Measurements from ENCODE around the gene DNAJB5.
"Not testable (repeated sequence)": the region's sequence is repeated elsewhere in the genome, so short reads cannot be mapped to it uniquely, and the experiment has no call there.

DNAJB5 gene

DNA sequence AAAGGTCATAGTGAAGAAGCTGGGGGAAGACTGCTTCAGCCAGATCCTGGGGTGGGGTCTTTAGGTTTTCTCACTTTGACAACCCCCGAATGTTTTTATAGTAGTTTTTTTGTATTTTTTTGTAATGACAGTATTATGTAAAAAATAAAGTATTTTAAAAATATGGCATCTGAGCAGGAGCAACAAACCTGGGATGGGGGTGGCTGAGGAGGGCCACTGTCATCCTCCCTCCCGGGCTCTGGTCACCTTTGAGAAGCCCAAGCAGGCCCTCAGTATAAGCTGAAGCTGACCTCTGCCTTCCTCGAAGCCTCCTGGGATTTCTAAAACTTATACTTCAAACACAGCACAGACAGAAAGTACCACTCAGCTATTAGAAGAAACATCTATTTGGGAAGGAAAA is 8.7 kb downstream of the DNAJB5 start:
- in situ Hi-C loops (cut with MboI; ENCODE audit: low sequenced_read_pairs): no loop called here

DNA sequence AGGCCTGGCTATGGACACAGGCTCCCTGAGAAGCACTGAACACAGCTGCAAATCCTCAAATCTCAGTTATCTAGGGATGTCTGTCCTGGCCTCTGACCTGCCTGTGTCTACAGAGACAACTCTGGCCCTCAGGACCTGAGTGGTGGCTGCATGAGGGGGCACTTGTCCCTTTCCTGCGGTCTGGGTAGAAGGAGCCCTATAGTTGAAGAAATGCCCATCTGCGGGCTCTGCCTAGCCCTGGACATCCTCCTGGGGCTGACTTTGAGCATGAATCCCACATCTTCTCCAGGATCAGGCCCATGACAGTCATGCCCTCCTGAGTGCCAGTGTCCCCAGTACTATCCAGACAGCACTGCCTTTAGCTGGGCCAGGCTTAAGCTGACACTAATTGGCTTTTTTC is 10.0 kb downstream of the DNAJB5 start:
- in situ Hi-C loops (cut with MboI; ENCODE audit: low sequenced_read_pairs): no loop called here

DNA sequence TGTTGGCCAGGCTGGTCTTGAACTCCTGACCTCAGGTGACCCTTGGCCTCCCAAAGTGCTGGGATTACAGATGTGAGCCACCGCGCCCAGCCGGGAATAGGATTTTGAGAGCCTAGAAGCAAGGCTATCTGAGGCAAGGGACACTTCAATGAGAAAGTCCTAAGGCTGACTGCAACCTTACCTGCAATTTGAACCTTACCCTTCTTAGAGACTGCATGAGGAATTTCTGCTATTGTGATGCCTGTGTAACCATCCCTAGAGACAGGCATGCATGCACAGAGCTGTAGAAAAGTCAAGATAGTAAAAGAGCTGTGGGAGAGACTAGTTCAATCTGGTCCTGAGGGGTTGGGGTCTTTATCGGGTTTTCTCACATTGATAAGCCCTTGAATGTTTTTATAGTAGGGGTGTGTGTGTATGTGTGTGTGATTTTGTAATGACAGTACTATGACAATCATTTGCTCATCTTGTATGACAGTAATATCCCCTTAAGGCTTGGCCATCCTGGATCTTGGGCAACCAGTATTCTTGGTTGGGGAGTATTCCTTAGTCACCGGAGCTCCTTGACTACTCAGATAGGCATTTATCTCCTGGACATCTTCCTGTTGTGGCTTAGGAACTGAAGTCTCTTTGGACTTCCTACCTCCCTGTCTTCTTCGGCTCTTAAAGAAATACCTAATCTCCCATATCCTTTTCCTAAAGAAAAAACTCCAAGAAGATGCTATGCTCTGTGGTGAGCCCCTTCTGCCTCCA is 11.2 kb downstream of the DNAJB5 start:
- in situ Hi-C loops (cut with MboI; ENCODE audit: low sequenced_read_pairs): no loop called here

DNA sequence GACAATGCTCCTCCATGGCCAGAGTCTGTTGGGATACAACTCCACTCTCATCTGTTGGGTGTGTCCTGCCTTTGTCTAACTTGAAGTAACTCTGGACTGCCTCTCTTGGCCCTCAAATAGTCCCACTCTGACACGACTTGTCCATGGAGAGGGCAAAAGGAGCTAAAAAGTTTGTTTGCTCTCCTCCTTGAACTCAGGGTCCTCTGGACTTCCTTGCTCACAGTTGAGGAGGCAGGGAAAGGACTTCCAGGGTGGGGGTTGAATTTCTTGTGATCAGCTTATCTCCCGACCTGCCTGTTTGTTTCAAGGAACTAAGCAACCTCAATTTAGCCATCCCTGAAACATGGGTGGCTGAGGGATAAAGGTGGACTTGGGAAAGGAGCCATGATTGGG is 11.7 kb downstream of the DNAJB5 start:
- in situ Hi-C loops (cut with MboI; ENCODE audit: low sequenced_read_pairs): no loop called here

DNA sequence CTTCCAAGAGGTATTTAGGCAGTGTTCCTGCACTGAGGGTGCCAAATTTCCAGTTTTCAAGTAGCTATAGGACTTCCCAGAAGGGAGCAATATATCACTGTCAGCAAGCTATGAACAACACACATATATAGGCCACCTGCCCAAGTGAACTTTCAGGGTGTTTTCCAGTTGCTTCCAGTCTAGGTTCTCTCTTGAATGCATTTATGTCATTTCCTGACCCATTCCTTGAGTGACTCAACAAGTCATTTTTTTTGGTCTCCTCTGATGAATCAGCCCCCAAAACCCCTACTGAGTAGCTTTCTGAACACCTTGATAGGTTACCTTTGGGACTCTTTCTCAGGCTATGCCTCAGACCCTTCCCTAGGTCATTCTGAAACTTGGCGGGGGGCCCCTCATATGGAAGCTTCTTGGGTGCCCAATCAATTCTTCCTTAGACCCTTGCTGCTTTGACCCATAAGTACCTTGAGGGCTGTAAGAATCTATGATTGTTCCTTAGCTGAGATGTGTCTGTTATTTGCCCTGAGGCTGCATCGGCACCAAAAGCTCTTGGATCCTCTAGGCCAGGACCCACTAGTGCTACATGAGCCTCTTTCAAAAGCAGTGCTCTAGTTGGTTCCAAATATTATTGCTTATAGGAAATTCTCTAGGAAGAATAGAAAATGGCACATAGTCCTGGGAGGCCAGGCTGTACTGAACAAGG is 12.4 kb downstream of the DNAJB5 start:
- in situ Hi-C loops (cut with MboI; ENCODE audit: low sequenced_read_pairs): no loop called here

DNA sequence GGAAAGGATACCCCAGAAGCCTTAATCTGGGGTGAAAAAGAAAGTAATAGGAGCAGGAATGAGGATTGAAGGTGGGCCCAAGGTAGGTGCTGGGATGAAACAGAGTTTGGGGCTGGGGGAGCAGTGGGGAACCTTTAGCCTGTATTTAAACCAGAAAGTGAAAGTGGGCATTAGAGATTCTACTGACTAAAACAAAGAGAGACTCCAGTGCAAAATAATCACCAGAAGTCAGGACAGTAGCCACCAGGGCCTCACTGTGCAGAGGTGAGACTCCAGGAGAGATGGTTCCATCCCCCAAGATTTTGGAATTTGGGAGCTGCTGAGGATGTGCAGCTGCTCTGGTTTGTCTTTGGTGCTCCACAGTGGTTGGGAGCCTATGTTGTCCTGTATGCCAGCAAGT is 13.1 kb downstream of the DNAJB5 start:
- in situ Hi-C loops (cut with MboI; ENCODE audit: low sequenced_read_pairs): no loop called here

DNA sequence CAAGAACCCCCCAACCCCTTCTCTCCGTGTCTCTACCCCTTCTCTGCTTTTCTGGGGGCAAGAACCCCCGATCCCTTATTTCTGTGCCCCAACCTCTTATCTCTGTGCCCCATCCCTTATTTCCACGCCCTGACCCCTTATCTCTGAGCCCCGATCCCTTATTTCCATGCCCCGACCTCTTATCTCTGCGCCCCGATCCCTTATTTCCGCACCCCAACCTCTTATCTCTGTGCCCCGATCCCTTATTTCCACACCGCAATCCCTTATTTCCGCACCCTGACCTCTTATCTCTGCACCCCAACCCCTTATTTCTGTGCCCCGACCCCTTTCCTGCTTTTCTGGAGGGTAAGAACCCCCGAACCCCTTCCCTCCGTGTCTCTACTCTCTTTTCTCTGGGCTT is 14.8 kb downstream of the DNAJB5 start:
- in situ Hi-C loops (cut with MboI; ENCODE audit: low sequenced_read_pairs): not testable (repeated sequence)

DNA sequence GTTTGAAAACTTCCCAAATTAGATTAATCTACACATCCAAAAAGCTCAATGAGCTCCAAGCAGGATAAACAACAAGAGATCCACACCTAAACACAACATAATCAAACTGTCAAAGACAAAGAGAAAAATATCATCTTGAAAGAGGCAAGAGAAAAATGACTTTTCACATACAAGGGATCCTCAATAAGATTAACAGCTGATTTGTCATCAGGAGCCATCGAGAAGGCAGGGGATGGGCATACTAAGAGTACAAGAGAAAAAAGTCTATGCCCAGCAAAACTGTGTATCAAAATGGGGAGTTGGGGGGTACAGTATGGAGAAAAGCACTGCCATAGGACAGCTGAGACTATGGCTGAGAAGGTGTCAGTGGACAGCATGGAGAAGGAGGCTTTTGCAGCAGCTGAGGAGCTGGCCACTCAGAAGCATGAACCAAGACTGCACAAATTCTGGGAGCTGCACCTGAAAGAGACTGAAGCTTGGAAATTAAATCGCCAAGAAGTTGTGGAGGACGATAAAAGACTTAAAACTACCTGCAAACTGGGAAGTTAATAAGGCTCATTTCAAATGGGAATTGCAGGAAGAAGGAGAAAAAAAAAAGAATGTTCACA is 20.9 kb downstream of the DNAJB5 start:
- in situ Hi-C loops (cut with MboI; ENCODE audit: low sequenced_read_pairs): no loop called here

DNA sequence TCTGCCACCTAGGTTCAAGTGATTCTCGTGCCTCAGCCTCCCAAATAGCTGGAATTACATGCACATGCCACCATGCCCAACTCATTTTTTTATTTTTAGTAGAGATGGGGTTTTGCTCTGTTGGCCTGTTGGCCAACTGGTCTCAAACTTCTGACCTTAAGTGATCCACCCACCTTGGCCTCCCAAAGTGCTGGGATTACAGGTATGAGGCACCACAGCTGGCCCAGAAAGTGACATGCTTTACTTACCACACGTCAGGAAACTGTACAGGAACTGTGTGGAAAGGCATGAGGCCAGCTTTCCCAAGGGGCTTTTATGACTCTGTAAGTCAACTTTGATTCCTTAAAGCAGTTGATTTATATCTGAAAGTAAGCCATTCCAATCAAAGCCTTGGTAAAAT is 25.0 kb downstream of the DNAJB5 start:
- in situ Hi-C loops (cut with MboI; ENCODE audit: low sequenced_read_pairs): no loop called here

DNA sequence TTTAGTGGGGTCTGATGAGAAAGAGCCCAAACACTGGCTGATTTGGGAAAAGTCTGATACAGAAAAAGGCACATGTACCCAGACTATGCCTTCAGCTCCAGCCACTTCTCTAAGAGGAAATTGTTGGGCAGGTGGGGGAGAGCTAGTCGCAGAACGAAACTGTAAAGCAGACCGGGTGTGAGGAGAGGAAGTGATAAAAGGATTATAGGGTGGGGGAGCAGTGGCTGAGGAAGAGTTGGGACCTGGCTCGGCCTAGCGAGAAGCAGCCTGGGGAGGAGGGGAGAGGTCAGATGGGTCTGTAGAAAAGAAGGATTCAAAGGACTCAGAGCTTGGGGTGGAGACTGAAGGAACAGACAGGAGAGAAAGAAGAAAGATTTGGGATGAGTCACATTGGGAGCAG is 33.9 kb downstream of the DNAJB5 start:
- in situ Hi-C loops (cut with MboI; ENCODE audit: low sequenced_read_pairs): not testable (repeated sequence)

DNA sequence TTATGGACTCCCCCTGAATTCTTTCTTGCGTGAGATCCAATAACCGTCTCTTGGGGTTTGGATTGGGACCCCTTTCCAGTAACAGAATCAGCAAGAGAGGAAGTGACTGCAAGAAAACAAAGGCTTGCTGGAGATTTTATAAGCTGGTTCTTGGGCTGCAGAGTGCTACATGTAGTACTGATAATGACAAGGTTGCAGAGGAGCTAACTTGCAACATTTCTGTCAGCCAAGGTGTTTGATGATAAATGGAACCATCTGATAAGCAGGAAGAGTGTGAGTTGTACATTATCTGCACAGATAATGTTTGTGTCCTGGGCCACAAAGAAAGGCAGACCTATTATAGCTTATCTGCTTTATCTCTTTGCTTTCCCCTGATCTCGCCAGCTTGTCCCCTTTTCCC is 37.1 kb downstream of the DNAJB5 start:
- in situ Hi-C loops (cut with MboI; ENCODE audit: low sequenced_read_pairs): no loop called here

DNA sequence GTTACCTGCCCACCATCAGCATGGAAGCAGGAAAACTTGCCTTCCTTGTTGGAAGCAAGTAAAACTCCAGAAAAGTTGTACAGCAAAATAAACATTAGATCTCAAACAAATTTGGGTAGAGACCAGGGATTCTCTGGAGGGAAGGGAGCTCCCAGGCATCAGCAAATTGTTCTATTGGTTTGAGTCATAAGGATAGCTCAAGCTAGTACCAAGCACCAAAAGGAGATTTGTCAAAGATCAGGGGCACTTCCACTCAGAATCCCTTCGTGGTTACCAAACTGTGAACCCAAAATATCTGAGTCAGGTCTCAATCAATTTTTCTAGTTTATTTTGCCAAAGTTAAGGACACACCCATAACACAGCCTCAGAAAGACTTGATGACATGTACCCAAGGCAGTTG is 37.8 kb downstream of the DNAJB5 start:
- in situ Hi-C loops (cut with MboI; ENCODE audit: low sequenced_read_pairs): no loop called here

DNA sequence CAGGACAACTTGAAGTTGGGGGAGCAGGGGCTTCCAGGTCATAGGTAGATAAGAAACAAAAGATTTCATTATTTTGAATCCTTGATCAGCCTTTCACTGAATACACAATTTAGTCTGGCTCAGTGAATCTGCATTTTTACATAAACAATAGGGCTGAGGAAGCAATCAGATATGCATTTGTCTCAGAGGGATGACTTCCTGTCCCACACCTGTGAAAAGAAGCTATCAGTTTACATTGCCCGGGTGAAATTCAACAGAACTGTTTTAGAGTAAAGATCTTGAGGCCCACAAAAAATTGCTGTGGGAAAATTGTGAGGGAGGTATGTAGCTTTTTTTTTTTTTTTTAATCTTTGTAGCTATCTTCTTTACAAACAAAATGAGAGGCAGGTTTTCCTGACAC is 38.3 kb downstream of the DNAJB5 start:
- in situ Hi-C loops (cut with MboI; ENCODE audit: low sequenced_read_pairs): no loop called here

DNA sequence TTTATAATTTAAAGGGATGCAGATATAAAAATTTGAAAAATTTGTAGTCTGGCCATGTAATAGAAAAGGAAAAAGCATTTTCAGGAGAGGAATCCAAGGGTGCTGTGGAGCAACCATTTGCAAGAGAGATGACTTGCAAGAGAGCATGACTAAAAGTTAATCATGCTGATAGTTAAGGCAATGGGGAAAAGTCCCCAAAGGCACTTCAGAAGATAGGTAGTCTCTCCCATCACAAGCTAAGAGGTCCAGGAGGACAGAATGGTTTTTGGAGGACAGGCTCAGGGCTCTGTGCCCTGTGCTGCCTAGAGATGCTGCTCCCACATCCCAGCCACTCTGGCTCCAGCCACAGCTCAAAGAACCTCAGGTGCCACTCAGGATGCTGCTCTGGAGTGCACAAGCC is 38.8 kb downstream of the DNAJB5 start:
- in situ Hi-C loops (cut with MboI; ENCODE audit: low sequenced_read_pairs): no loop called here

DNA sequence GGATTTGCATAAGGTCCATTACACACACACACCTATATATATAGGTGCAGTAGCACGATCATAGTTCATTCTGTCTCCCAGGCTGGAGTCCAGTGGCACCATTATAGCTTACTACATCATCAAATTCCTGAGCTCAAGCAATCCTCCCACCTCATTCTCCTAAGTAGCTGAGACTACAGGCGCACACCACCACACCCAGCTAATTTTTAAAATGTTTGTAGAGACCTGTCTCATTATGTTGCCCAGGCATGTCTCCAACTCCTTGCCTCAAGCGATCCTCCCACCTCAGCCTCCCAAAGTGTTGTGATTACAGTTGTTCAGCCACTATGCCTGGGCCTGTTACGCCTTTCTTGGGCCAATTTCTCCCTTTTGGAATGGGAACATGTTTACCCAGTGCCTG is 39.7 kb downstream of the DNAJB5 start:
- in situ Hi-C loops (cut with MboI; ENCODE audit: low sequenced_read_pairs): no loop called here

DNA sequence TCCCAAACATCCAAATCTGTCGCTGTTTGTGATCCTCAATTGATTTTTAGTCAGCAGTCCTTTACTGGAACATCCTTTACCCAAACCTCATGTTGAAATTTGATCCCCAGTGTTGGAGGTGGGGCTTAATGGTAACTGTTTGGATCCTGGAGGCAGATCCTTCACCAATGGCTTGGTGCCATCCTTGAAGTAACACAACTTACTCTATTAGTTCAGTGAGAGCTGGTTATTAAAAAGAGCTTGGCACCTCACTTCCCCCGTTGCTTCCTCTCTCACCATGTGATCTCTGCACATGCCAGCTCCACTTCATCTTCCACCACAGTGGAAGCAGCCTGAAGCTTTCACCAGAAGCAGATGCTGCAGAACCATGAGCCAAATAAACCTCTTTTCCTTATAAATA is 40.3 kb downstream of the DNAJB5 start:
- in situ Hi-C loops (cut with MboI; ENCODE audit: low sequenced_read_pairs): no loop called here

DNA sequence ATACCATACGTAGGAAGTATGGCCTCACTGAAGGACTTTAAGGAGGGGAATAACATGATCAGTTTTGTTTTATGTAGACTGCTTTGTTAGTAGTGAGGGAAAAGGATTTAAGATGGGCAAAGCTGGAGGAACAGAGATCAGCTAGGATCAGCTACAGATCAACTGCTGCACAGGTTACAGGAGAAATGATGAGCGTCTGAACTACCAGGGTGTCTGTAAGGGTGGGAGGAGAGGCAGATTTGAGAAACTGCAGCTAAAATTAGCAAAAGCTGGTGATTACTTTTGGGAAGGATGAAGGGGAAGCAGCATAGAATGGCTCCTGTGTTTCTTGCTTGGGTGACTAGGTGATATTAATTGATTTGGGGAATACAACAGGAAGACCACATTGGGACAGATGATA is 43.6 kb downstream of the DNAJB5 start:
- in situ Hi-C loops (cut with MboI; ENCODE audit: low sequenced_read_pairs): no loop called here

DNA sequence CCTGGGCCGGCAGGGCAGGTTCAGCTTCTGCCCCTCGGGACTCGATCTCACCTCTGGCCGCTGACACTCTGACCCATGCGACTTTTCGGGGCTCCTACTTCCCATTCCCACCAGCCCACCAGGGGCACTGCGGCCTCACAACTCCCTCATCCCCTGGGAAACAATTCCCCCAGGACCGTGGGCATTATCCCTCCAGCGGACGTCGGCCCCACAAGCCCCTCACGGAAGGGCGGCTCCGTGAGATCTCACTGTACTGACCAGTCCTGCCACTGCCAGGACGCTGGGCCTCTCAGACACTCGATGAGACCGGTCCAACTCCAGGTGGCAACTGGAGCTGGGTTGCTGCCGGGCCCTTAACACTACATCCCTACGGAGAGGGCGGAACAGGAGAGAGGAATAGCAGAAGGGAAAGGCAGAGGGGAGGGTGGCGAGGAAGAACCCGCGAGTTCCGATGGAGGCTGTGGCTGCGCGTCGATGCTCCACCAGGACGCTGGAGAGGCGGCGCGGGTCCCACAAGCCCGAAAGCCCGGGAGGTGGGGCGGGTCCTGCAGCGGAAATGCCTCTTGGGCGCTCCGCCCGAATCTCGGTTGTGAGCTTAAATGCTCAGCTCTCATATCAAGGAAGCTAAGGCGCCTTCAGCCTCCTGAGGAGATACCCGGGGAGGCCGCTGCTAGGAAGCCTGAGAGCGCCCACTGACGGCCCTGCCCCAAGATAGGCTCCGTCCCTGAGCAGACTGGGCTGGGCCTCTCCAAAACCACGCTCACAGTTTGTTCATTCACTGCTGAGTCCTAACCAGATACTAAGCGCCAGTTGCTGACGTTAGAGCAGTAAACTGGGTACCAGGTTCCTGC is 46.5 kb downstream of the DNAJB5 start:
- in situ Hi-C loops (cut with MboI; ENCODE audit: low sequenced_read_pairs): no loop called here

DNA sequence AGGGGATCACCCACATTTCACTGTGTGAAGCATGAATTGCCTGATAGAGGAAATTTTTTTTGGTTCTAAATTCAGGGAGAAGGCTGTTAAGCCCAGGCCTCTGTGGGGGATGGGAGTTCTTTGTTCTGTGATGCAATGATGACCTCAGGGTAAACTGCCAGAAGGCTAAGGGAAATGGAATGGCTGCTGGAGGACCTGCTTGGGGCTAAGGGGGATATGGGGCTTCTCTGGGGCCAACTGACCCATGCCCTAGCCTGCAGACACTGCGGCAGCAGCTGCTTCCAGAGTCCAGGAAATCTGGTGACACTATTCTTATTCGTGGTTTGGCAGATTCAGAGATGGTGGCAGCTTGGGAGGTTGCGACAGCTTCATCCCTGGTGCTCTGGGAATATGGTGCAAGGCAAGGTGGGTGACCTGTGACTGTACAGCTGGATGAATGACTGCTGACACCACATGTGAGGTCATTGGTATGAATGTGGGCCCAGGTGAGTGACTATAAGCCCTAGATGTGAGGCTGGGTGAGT is 52.6 kb downstream of the DNAJB5 start:
- in situ Hi-C loops (cut with MboI; ENCODE audit: low sequenced_read_pairs): no loop called here

DNA sequence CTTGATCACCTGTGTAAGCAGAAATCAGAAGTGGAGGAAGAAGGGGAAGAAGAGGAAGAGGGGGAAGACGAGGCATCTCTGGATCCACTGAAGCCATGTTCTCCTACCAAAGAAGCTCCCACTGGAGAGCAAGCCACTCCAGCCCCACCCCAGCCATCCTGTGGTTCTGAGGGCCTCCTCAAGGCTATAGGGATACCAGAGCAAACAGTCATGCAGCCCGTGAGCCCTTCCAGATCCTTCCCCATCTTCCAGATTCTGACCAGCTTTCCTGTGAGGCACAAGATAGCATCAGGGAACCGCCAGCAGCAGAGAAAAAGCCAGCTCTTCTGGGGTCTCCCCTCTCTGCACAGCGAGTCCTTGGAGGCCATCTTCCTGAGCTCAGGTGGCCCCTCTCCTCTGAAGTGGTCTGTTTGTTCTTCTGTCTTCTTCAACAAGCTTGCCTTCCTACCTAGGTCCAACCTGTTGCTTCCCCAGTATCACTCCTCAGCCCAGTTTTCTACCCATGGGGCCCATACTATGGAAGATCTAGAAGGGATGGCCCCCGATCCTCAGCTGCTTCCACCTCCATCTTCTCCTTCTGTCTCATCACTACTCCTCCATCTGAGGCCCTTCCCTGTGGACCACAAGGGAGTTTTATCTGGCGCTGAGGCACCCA is 53.5 kb downstream of the DNAJB5 start:
- in situ Hi-C loops (cut with MboI; ENCODE audit: low sequenced_read_pairs): no loop called here

DNA sequence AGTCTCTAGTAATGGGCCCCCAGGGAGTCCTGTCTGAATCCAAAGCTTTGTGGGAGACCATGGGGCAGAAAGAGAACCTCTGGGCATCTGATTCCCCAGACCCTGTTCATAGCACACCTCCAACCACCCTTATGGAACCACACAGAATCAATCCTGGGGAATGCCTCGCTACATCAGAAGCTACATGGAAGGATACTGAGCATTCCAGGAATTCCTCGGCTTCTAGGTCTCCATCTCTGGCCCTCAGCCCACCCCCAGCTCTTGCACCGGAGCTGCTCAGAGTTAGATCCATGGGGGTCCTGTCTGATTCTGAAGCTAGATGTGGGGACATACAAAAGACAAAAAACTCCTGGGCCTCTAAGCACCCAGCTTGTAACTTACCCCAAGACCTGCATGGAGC is 54.5 kb downstream of the DNAJB5 start:
- in situ Hi-C loops (cut with MboI; ENCODE audit: low sequenced_read_pairs): no loop called here
